Sigmoid colon (tissue), 7 donors: ENCODE measurements around the gene DAPK1. TPM values are rescaled to one million over a fixed set of nuclear protein-coding genes. Genes with fewer than 3 reads are reported as not detected.

Source experiments
- DNase-seq: peaks from one replicate; pipeline ENCODE4 v3.0.0-alpha.2; 2019
- H3K27ac ChIP-seq, 4 donors: fragments of 200-600 bp; sonication (generic); one replicate each; pipeline ENCODE4 v1.5.1; 2016 to 2019; ENCODE audit warnings: mild to moderate bottlenecking in 1 of 4
- H3K27me3 ChIP-seq, 3 donors: fragments of 200-600 bp; sonication (generic); one replicate each; pipeline ENCODE4 v1.5.1; 2019; ENCODE audit warnings: mild to moderate bottlenecking in 1 of 3
- H3K36me3 ChIP-seq, 4 donors: fragments of 200-600 bp; sonication (generic); one replicate each; pipeline ENCODE4 v1.5.1; 2016 to 2019
- H3K4me1 ChIP-seq, 4 donors: fragments of 200-600 bp; sonication (generic); one replicate each; pipeline ENCODE4 v1.5.1; 2017 to 2019
- H3K4me3 ChIP-seq, 4 donors: fragments of 200-600 bp; sonication (generic); one replicate each; pipeline ENCODE4 v1.5.1; 2017 to 2019; ENCODE audit warnings: mild to moderate bottlenecking in 2 of 4, moderate library complexity in 1 of 4
- H3K9me3 ChIP-seq, 4 donors: fragments of 200-600 bp in 3 of 4; sonication (generic) in 3 of 4; one replicate each; pipeline versions ENCODE4 v1.5.1 to v1.6.1; 2013 to 2019
- CTCF ChIP-seq, 4 experiments: fragments of 450-650 bp in 3 of 4; fragments of 200-600 bp in 1 of 4; IDR thresholded peaks; one replicate each; pipeline ENCODE4 v1.5.1; 2016 to 2019; ENCODE audit warnings: antibody characterized with exemption in 4 of 4, mild to moderate bottlenecking in 3 of 4, moderate library complexity in 2 of 4
- EP300 ChIP-seq, 4 donors: sonication (generic); formaldehyde crosslinking; IDR thresholded peaks; one replicate each; pipeline ENCODE4 v1.6.1; 2017; ENCODE audit warnings: antibody characterized with exemption in 4 of 4
- POLR2A ChIP-seq, 2 donors: fragments of 450-650 bp; IDR thresholded peaks; one replicate each; pipeline ENCODE4 v1.6.1; 2016; ENCODE audit warnings: antibody characterized with exemption in 2 of 2, mild to moderate bottlenecking in 2 of 2, moderate library complexity in 2 of 2
- POLR2AphosphoS5 ChIP-seq, 4 donors: sonication (generic); formaldehyde crosslinking; IDR thresholded peaks; one replicate each; pipeline ENCODE4 v1.6.1; 2017; ENCODE audit warnings: antibody characterized with exemption in 4 of 4
- WGBS, 2 donors: extraction: QIAGEN DNeasy Blood & Tissue Kit; methylation state at CpG; one replicate each; pipeline ENCODE4 v1.1.7; 2013; 5-methylcytosine and 5-hydroxymethylcytosine counted together
- intact Hi-C: fragments of 100-400 bp; cut with DNase I; formaldehyde crosslinking; loops from one replicate; pipeline ENCODE4 v1.15.1; 2023
- polyA plus RNA-seq, 3 donors: library from polyadenylated mRNA; stranded (reverse); fragments of 200-250 nt; gene quantifications; one replicate each; pipeline ENCODE4 v1.2.3, GENCODE V29; 2013
- total RNA-seq, 4 donors: library from RNA; depleted of rRNA; stranded (reverse); fragments of >200 nt; gene quantifications; one replicate each; pipeline ENCODE4 v1.1.0, GENCODE V29; 2016
- donor health status: healthy with polysubstance abuse.
- donor health status: Bipolar disorder and iron deficiency.
- donor health status: healthy.

Gene DAPK1
- total and polyA plus RNA-seq, 7 donors, result 4.8 to 92.5 (median 78.1) TPM

GRCh38 chr9:87471746-87472145 is 25.9 kb upstream of the DAPK1 start:
- Histone ChIP-seq H3K9me3 (no peaks in the 10 kb centered on the region), H3K4me1 (no peaks in the 10 kb centered on the region), H3K4me3 (no peak overlapping the region), H3K27ac (no peak overlapping the region), H3K27me3 (no peaks in the 10 kb centered on the region), H3K36me3 (no peaks in the 10 kb centered on the region)
- TF ChIP-seq POLR2A (IDR thresholded peaks at IDR 0.05) (no peak), POLR2AphosphoS5 (IDR thresholded peaks at IDR 0.05) (no peak), EP300 (IDR thresholded peaks at IDR 0.05) (no peak), CTCF (IDR thresholded peaks at IDR 0.05) (no peak)
- no peak for DNase-seq
- 90 to 91% methylated on average over 2 of the region's 2 CpGs for WGBS, 2 donors
- intact Hi-C loops, result loop anchor here (10.0 kb wide), 1 partner anchor 107 kb away; no protein-coding TSS in a partner anchor

- H3K27me3 ChIP-seq, result no peaks in the 10 kb centered on the region
- intact Hi-C loops, result loop anchor here (10.0 kb wide), 1 partner anchor 111 kb away; no protein-coding TSS in a partner anchor
- H3K27ac ChIP-seq, result no peak overlapping the region
- no peaks in the 10 kb centered on the region for H3K36me3 ChIP-seq
- no peaks in the 10 kb centered on the region for H3K4me1 ChIP-seq
- TF ChIP-seq POLR2A (IDR thresholded peaks at IDR 0.05) (no peak), EP300 (IDR thresholded peaks at IDR 0.05) (no peak), CTCF (IDR thresholded peaks at IDR 0.05) (no peak), POLR2AphosphoS5 (IDR thresholded peaks at IDR 0.05) (no peak)
- no peaks in the 10 kb centered on the region for H3K9me3 ChIP-seq
- DNase-seq, result no peak
- H3K4me3 ChIP-seq, result no peak overlapping the region
- 64 to 78% methylated on average over 2 of the region's 2 CpGs for WGBS, 2 donors
Measured at GRCh38 chr9:87475463-87475862, 22.2 kb upstream of the DAPK1 start.

GRCh38 chr9:87478226-87478992 is 19.3 kb upstream of the DAPK1 start:
- no peaks in the 10 kb centered on the region for H3K27me3 ChIP-seq
- H3K27ac ChIP-seq, result no peak overlapping the region
- TF ChIP-seq EP300 (IDR thresholded peaks at IDR 0.05) (no peak), CTCF (IDR thresholded peaks at IDR 0.05) (no peak), POLR2AphosphoS5 (IDR thresholded peaks at IDR 0.05) (no peak), POLR2A (IDR thresholded peaks at IDR 0.05) (no peak)
- 89 to 92% methylated on average over 7 of the region's 7 CpGs for WGBS, 2 donors
- no peak for DNase-seq
- no peaks in the 10 kb centered on the region for H3K4me1 ChIP-seq
- intact Hi-C loops, result loop anchor here (10.0 kb wide), 1 partner anchor 114 kb away; no protein-coding TSS in a partner anchor
- no peaks in the 10 kb centered on the region for H3K36me3 ChIP-seq
- H3K4me3 ChIP-seq, result no peak overlapping the region
- no peaks in the 10 kb centered on the region for H3K9me3 ChIP-seq

GRCh38 chr9:87479801-87480201 is 17.9 kb upstream of the DAPK1 start:
- DNase-seq, result no peak
- Histone ChIP-seq H3K9me3 (no peaks in the 10 kb centered on the region), H3K4me1 (no peaks in the 10 kb centered on the region), H3K27me3 (no peaks in the 10 kb centered on the region), H3K36me3 (no peaks in the 10 kb centered on the region), H3K27ac (no peak overlapping the region), H3K4me3 (no peak overlapping the region)
- 43 to 61% methylated on average over 4 of the region's 4 CpGs for WGBS, 2 donors
- intact Hi-C loops, result loop anchor here (10.0 kb wide), 1 partner anchor 115 kb away; no protein-coding TSS in a partner anchor
- no peak for TF ChIP-seq POLR2A (IDR thresholded peaks at IDR 0.05)
- TF ChIP-seq CTCF (IDR thresholded peaks at IDR 0.05), result no peak
- no peak for TF ChIP-seq EP300 (IDR thresholded peaks at IDR 0.05)
- TF ChIP-seq POLR2AphosphoS5 (IDR thresholded peaks at IDR 0.05), result no peak
